MM.1S (cell line): ENCODE results near the gene TBL1XR1.

Source experiments
- CTCF ChIP-seq: fragments of 300-600 bp; sonication (generic); IDR thresholded peaks from 2 replicates; pipeline ENCODE4 v1.5.1; 2016; ENCODE audit warnings: antibody characterized with exemption, low read length, mixed read lengths
- EZH2phosphoT487 ChIP-seq: fragments of 300-600 bp; sonication (generic); IDR thresholded peaks from 2 replicates; pipeline ENCODE4 v1.6.1; 2018; ENCODE audit warnings: antibody characterized with exemption, low read length

DNA sequence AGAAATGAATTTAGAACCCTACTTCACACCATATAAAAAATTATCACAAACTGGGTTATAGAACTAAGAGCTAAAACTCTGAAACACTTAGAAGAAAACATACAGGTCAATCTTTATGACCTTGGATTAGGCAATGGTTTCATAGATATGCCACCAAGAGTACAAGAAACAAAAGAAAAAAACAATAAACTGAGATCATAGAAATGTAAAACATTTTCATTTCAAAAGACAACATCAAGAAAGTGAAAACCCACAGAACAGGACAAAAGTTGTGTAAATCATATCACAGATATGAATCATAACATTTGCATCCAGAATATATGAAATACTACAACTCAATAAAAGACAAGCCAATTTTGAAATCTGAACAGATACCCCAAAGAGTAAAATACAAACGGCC is 72.4 kb downstream of the TBL1XR1 start:
- no peak for TF ChIP-seq CTCF
- no peak for TF ChIP-seq EZH2phosphoT487
